DMS79 (cell line): ENCODE measurements around the gene FOXO3.

Experiments used
- DNase-seq: peaks from one replicate; lab custom pipeline; 2025; lab: John Stamatoyannopoulos, UW

The FOXO3 gene

DNA sequence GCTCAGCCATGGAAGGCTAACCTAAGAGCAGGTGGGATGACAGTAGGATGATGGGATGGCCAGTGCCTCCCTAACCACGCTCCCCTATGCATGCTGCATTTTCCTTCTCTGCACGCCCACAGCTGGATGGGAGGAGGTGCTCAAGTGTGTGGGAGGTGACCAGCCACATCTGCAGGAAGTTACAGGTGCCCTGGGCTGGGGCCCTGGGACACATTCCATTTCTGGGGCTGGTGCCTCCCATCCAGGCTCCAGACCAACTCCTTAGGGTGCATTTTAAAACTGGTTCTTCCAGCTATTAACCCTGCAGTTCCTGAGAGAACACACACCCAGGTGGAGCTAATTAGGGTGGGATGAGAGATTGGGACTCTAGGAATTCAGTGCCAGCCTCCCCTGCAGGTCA, 152.2 kb downstream of the FOXO3 start:
- DNase-seq, result no peak

DNA sequence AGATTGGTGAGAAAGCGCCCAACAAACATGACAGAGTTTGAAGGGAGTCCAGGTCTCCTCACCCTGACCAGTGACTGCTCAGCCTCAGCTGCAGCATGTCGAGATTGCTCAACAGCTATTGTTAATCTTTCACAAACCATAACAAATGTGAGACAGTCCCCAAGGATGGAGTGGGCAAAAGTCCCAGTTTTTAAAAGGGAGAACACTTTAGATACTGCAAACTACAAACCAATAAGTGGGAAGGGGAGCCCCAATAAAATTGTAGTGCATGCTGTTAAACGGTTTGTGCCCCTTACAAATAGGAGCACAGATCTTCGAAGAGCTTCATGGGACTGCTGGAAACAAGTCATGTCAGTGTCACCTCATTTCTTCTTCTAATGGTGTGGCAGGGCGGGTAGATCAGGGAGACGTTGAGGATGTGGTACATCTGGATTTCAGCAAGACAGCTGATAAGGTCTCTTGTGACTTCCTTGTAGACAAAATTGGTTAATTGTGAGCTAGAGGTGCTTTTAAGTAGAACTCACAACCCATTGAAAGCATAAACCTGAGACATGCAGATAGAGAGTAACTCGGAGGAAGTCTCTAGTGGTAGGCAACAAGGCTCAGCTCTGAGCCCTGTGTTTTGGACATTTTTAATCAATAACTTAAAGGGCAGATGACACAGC, 153.5 kb downstream of the FOXO3 start:
- DNase-seq, result no peak

DNA sequence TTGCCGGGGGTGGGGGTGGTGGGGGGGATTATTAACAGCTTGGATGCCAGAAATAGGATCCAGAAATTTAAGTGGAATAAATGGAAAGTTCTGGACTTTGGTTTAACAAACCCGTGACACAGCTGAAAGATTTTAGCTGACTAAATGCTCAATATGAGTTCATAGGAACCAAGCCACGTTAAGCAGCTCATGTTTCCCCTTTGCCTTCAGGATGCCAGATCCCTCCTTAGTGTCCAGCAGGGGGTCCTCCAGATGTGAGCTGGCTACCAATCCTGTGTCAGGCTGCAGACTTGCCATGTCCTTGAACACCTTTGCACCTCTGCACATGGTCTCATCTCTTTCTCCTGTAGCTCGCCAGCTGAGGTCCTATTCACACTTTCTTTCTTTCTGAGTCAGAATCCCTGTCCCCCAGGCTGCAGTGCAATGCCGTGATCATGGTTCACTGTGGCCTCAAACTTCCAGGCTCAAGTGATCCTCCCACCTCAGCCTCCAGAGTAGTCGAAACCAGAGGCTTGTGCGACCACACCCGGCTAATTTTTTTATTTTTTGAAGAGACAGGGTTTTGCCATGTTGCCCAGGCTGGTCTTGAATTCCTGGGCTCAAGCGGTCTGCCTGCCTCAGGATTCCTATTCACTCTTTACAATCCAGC, 154.2 kb downstream of the FOXO3 start:
- DNase-seq, result no peak

DNA sequence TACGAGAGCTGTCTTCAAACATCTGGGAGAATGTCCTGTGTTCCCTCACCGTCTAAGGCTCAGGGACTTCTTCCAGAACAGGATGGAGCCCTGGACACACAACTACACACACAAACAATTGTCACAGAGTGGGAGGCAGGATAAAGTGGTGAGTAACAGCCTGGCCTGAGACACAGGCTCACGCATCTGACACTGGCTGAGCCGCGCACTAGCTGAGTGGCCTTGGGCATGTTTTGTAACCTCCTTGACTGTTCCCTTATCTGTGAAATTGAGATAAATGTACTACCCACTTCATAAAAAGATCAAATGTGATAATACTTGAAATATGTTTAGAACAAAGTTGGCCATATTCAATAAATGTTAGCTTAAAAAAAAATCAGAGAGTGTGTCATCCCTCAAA, 155.1 kb downstream of the FOXO3 start:
- no peak for DNase-seq

DNA sequence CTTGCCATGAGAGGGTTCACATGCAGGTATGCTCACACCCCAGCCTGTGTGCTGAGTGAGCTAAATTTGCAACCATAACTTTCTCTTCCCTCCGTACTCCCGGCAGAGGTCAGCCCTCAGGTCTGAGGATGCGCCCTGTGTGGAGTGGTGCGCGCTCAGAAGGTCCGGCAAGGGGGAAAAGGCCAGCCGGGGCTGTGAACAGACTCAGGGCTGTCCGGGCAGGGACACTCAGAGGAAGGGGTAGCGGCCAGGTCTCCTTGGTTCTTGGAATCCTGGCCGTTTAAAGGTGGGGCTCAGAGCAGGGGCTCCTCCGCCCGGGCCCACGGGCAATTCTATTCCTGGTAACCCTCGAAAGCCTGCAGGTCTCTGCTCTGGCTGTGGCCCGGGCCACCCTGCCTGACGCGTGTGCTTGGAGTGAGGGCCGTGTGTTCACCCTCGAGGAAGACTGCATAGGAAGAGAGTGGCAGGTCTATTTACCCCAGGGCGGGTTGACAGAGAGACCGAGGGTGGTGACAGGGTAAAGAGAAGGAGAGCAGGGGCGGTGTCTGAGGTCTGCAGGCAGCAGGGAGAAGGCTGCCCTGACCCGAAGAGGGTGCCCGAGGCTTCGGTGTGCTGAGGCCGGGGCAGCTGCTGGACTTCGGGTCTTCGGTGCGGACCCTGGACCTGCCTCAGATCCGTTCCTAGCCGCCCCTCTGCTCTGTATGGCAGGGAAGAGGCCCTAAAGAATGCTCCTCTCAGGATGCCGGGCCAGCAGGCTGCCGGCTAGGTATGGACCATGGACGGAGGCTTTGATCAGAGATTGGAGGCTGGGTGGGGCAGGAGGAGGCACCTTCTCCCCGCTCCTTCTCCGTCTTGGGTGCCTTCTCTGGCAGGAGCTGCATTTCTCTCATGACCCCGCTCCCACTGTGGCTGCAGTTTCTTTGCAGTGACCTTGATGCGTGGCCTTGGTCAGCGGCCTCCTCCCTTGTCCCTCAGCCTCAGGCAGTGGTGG, 156.4 kb downstream of the FOXO3 start:
- no peak for DNase-seq

DNA sequence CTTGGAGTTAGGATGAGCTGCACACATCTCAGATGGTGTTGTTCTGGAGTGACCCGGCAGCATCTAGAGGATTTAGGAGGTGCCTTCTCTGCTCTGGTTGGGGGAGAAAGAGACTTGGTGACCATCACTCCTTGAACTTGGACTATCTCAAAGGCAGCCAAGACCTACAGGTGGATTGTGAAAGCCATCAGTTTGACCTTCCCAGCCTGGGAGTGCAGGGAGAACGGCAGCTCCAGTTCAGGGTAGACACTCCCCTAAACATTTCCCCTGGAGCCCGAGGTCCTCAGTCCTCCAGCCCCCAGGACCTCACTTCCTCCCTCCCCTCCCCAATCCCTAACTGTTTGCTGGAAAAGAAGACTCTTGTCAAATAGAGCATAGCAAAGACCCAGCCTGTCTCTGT, 158.8 kb downstream of the FOXO3 start:
- DNase-seq, result no peak

DNA sequence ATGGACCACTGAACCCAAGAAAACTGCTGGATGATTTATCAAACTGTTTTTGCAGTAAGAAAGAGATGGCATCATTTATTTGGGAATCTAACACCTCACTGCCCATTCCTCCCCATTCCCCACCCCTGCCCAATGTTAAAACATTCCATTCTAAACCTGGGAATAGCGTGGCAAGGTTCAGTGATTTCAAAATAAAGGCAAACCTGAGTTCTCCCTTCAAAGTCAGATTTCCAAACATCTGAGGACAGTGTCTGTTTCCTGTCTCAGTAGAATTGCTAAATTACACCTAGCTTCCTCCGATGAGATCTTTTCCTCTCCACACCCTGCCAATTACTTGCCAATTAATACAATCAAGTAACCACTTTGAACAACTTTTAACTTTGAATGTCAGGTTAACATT, 160.1 kb downstream of the FOXO3 start:
- no peak for DNase-seq

DNA sequence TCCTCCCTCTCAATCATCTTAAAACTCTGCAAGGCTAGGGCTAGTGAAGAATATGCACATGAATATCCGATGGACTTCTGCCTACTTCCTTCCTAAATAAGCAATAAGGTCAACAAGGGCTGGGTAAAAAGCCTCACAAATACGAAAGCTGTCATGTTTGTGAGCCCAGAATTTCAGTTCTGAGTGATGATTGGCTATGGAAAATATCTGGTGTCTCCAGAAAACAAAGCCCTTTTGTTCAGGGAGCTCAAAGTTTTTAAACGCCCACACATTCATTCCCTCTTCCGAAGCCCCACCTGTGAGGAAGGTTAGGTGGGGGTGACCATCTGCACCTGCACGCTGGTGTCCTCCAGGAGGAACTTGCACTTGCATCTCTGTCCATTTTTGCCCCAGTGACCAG, 160.6 kb downstream of the FOXO3 start:
- DNase-seq, result no peak

DNA sequence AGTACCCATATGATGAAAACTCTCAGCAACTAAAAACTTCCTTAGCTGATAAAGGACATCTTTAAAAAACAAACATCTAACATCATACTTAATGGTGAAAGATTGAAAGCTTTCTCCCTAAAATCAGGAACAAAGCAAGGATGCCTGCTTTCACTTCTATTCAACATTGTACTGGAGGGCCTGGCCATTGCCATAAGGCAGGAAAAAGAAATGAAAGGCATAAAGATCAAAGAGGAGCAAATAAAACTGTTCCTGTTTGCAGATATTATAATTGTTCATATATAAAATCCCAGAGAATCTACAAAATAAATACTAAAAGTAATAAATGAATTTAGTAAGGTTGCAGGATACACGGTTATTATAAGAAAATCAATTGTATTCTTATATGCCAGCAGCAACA, 162.9 kb downstream of the FOXO3 start:
- no peak for DNase-seq

DNA sequence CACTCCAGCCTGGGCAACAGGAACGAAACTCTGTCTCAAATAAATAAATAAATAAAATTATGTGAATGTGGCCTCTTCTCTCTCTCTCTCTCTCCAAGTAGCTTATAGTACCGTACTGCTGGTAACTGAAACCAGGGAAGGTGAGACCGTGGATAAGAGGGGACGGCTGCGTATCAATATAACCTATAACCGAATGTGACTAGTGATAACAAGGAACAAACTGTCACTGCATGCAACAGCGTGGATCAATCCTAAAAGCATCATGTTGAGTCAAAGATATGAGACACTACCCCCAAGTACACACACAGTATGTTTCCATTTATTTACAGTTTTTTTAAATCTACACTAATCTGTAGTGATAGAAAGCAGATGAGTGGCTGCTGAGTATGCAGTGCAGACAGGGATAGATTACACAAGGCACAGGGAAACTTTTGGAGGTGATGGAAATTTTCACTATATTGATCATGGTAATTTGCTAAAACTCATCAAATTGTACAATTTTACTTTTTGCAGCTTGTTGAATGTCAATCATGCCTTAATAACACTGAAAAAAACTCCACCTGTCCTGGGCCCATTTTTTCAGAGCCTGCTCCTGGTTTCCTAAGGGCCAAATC, 166.1 kb downstream of the FOXO3 start:
- DNase-seq, result no peak

DNA sequence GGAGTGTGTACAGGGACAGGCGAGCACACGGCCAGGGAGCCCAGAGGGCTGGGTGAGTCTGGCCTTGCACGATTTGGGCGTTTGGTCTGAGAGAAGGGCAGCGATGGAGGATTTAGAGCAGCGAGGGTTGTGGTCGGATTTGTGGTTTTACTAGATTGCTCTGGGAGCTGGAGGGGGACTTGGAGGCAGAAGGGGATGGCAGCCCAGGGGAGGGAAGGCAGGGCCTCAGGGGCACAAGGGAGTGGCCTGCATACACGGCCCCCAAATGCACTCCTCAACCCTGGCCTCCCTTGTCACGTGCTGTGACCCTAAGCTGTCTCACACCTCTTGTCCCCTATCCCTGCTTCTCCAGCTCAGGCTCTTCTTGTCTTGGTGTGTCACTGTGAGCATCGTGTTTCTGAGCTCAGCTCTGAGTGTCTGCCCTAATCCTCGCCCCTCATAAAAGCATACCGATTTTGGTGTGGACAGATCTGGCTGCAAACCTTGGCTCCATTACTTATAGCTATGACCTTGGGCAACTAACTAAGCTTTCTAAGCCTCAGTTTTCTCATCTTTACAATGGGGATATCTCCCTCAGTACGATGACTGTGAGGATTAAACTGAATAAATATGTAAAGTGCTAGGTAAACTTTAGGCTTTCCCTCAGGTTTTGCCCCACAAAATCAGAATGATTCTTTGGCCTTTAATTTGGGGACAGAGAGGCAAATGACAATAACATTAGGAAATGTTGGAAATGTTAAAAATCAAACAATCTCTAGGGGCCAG, 167.4 kb downstream of the FOXO3 start:
- DNase-seq, result no peak

DNA sequence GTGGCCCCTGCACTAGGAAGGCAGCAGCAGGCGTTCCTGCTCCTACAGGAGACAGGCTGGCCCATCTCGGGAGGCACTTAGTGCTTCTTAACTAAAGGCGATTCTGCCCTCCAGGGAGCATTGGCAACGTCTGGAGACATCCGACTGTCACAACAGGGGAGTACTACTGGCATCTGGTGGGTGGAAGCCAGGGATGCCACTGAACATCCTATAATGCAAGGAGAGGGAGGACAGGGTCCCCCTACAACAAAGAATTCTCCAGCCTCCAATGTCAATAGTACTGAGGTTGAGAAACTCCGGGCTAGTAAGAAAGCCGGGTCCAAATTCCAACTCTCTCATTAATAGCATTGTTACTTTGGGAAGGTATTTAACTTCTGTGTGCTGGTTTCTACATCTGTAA, 168.1 kb downstream of the FOXO3 start:
- DNase-seq, result no peak

DNA sequence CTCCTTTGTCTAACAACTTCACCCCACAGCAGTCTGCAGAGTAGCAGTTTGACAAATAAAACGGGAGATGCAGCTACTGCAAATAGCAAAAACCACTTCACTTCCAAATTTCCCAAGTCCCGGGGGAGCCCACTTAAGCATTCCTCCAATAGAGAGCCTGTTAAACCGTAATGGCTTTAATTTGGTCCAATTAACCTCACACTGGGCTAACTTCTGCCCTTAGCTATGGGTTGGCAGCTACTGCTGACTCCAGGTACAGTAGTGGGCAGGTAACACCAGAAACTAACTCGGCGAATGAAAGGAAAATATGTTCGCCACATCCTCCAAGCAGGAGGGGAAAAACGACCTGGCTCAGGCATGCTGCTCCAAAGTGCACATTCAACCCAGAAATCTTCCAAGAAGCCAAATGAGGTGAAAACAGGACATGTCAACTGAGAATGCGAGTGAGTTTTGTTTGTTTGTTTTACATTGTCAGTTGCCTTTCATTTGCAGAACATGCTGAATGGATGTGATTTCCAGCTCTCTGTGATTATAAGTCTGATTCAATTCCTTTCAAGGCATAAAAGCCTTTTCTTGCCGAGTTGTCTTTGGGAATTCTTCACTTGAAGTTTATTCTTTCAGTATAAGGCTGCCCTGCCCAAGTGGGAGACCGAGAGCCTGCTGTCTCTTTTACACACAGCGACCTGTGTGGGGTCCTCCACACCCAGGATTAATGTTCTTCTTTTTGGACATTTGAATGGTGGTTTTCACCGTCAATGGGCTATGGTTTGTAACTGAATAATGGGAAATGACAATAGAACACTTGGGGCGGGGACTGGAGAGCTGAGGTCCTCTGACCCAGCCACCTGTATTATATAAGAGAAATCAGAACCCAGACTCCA, 170.2 kb downstream of the FOXO3 start:
- DNase-seq, result no peak

DNA sequence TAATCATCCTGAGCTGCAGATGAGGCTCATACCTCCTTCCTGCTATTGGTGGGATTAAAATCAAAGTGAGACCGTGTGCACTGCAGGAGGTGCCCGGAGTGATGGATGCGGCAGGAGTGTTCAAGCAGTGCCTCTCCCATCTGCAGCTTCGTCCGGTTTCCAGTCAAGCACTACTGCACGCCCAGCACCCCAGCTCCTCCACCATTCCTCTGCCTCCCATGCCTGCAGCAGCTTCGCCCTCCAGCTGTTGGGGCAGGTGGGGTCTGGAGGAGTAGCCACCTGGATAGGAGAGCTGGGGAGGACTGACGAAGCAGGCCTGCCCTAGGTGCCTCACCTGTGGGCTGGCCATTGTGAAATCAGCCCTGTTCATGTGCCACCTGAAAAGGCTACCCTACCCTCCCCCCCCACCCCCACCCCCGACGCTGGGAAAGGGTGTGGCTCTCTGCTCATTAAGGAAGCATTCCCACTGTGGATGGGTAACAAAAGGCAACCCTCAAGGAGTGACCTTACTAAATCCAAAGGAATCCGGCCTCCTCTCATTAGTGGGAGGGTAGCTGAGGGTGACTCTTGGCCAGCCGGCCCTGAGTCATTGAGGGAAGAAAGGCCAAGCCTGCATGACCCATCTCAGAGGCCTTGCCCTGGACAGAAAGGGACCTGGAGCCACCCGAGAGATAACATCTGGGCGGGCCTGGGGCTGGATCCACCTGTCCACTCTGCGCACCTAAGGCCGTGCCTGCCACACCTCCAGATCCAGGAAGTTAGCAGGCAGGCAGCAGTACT, 171.6 kb downstream of the FOXO3 start:
- no peak for DNase-seq

DNA sequence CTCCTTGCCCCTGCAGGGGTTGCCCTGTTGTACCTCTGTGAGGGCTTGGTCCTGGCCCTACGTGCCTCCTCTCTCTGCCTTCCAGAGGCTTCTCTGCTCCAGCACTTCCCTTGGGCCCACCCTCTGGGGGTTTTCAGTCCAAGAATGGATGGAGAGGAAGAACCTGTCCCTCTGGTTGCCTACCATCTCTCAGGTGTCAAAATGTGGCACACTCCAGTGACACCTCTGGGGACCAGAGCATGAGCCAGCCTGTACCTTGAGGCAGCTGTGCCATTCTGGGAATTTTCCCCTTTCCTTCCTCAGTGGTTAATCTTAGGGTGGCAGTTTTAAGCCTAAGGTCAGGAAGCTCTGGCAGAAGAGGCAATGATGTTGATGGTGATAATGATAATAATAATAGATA, 172.3 kb downstream of the FOXO3 start:
- no peak for DNase-seq

DNA sequence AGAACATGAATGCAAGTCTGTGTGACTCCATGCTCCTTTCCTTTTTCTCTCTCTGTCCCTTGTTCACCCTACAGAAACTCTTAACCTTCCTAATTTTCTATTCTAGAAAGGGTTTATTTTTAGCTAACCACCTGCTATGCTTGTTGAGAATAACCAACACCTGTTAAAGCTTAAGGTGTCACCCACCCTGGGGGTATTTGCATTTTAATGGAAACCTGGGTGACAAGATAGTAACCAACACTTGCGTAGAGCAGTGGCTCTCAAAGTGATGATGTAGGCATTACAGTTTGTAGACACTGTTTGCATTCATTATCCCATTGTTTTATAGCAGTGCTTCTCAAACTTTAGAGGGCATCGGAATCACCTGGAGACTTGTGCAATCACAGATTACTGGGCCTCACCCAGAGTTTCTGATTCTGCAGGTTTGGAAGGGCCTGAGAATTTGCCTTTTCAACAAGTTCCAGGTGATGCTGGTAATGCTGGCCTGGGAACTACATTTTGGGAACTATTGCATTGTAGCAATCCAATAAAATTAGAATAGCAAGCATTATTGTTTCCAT, 173.1 kb downstream of the FOXO3 start:
- DNase-seq, result no peak
